Thoracic aorta (tissue), 2 donors: Measurements from ENCODE around the gene CENPB. TPM values are rescaled to one million over a fixed set of nuclear protein-coding genes. Genes with fewer than 3 reads are reported as not detected.

ENCODE experiments used
- ATAC-seq: fragments of 150-250 bp; one replicate; pipeline ENCODE4 v1.8.0; 2017; ENCODE audit warnings: low read depth; ENCODE audit not compliant: insufficient number of reproducible peaks, low FRiP score
- DNase-seq: peaks from one replicate; pipeline ENCODE4 v3.0.0-alpha.2; 2020; ENCODE audit warnings: low spot score
- H3K27ac ChIP-seq, 2 donors: fragments of 200-600 bp; sonication (generic); 1 replicate in 1 of 2; 2 replicates in 1 of 2; pipeline ENCODE4 v1.5.1; 2016; ENCODE audit warnings: mild to moderate bottlenecking in 2 of 2, moderate library complexity in 2 of 2
- H3K27me3 ChIP-seq: fragments of 200-600 bp; sonication (generic); replicated peaks from 2 replicates; pipeline ENCODE4 v1.6.0; 2016; ENCODE audit warnings: mild to moderate bottlenecking; ENCODE audit not compliant: insufficient read depth
- H3K36me3 ChIP-seq: fragments of 200-600 bp; sonication (generic); one replicate; pipeline ENCODE4 v1.5.1; 2016
- H3K4me1 ChIP-seq, 2 donors: fragments of 200-600 bp; sonication (generic); 1 replicate in 1 of 2; 2 replicates in 1 of 2; pipeline versions ENCODE4 v1.5.1 to v1.6.0; 2016; ENCODE audit warnings: low read depth in 2 of 2, mild to moderate bottlenecking in 1 of 2; ENCODE audit not compliant: control insufficient read depth in 1 of 2
- H3K4me3 ChIP-seq: fragments of 200-600 bp; sonication (generic); 2 replicates; pipeline ENCODE4 v1.5.1; 2016; ENCODE audit warnings: mild to moderate bottlenecking
- H3K9me3 ChIP-seq: fragments of 200-600 bp; sonication (generic); 2 replicates; pipeline ENCODE4 v1.5.1; 2016
- CTCF ChIP-seq: fragments of 200-600 bp; sonication (generic); IDR thresholded peaks from one replicate; pipeline ENCODE4 v1.5.1; 2019; ENCODE audit warnings: antibody characterized with exemption
- total RNA-seq, 2 donors: library from RNA; depleted of rRNA; stranded (reverse); fragments of >200 nt; gene quantifications; one replicate each; pipeline versions ENCODE4 v1.1.0 to v1.2.3, GENCODE V29; 2016

Gene CENPB
- total RNA-seq, 2 donors from 2014 or later, result 97.2 to 114 TPM

- no peak for DNase-seq
- Histone ChIP-seq H3K4me1 (no peaks in the 10 kb centered on the region), H3K9me3 (no peaks in the 10 kb centered on the region), H3K27me3 (no peaks in the 10 kb centered on the region), H3K27ac (no peak overlapping the region), H3K4me3 (no peak overlapping the region), H3K36me3 (no peaks in the 10 kb centered on the region)
- no peak for TF ChIP-seq CTCF
- no peak for ATAC-seq
Measured at GRCh38 chr20:3759316-3759823, 27.2 kb downstream of the CENPB start.

- Histone ChIP-seq H3K4me3 (no peak overlapping the region), H3K9me3 (no peaks in the 10 kb centered on the region), H3K4me1 (no peaks in the 10 kb centered on the region), H3K27me3 (no peaks in the 10 kb centered on the region), H3K36me3 (no peaks in the 10 kb centered on the region), H3K27ac (no peak overlapping the region)
- DNase-seq (no peak), ATAC-seq (no peak)
- no peak for TF ChIP-seq CTCF
Measured at GRCh38 chr20:3758566-3758965, 28.0 kb downstream of the CENPB start.

- peaks cover 0 to 3% of the 10 kb centered on the region in 2 donors for H3K4me1 ChIP-seq
- no peaks in the 10 kb centered on the region for H3K9me3 ChIP-seq
- TF ChIP-seq CTCF, result no peak
- ATAC-seq, result no peak
- H3K27me3 ChIP-seq, result no peaks in the 10 kb centered on the region
- no peaks in the 10 kb centered on the region for H3K36me3 ChIP-seq
- H3K27ac ChIP-seq, result no peak overlapping the region
- no peak for DNase-seq
- H3K4me3 ChIP-seq, result no peak overlapping the region
Measured at GRCh38 chr20:3757268-3757667, 29.3 kb downstream of the CENPB start.

- DNase-seq (no peak), ATAC-seq (no peak)
- Histone ChIP-seq H3K4me1 (peaks cover 0 to 13% of the 10 kb centered on the region in 2 donors), H3K9me3 (no peaks in the 10 kb centered on the region), H3K4me3 (no peak overlapping the region), H3K36me3 (no peaks in the 10 kb centered on the region), H3K27ac (no peak overlapping the region), H3K27me3 (no peaks in the 10 kb centered on the region)
- no peak for TF ChIP-seq CTCF
Measured at GRCh38 chr20:3755814-3756480, 30.6 kb downstream of the CENPB start.

GRCh38 chr20:3755269-3755668 lies 31.3 kb downstream of the CENPB start:
- no peak for TF ChIP-seq CTCF
- H3K36me3 ChIP-seq, result no peaks in the 10 kb centered on the region
- H3K27ac ChIP-seq, result no peak overlapping the region
- no peak overlapping the region for H3K4me3 ChIP-seq
- H3K27me3 ChIP-seq, result no peaks in the 10 kb centered on the region
- peaks cover 0 to 13% of the 10 kb centered on the region in 2 donors for H3K4me1 ChIP-seq
- DNase-seq (no peak), ATAC-seq (no peak)
- H3K9me3 ChIP-seq, result no peaks in the 10 kb centered on the region
